Mammary epithelial cell (primary cell): ENCODE measurements around the gene CPN1.
"Not testable (repeated sequence)": the region's sequence is repeated elsewhere in the genome, so short reads cannot be mapped to it uniquely, and the experiment has no call there.

ENCODE experiments used
- EZH2 ChIP-seq: IDR thresholded peaks from 2 replicates; pipeline ENCODE4 v1.6.1; 2012; ENCODE audit warnings: low read length, inconsistent platforms, borderline replicate concordance
- TF ChIP-seq, protein P1 (sequence below), 2 donors: IDR thresholded peaks in 1 of 2; conservative IDR thresholded peaks in 1 of 2; 2 replicates each; pipeline ENCODE4 v1.5.1; 2011 to 2012; ENCODE audit warnings: inconsistent platforms in 2 of 2, low read length in 2 of 2, mild to moderate bottlenecking in 2 of 2, control low read depth in 1 of 2, low read depth in 1 of 2; ENCODE audit not compliant: insufficient read depth in 1 of 2; ENCODE audit errors: extremely low read depth in 1 of 2

DNA sequence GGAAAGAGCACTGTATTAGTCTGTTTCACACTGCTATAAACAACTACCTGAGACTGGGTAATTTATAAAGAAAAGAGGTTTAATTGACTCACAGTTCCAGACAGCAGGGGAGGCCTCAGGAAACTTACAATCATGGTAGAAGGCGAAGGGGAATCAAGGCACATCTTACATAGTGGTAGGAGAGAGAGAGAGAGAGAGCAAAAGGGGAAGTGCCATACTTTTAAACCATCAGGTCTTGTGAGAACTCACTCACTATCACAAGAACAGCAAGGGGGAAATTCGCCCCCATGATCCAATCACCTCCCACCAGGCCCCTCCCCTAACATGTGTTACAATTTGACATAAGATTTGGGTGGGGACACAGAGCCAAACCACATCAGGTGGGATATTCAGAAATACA, 43.7 kb upstream of the CPN1 start:
- TF ChIP-seq EZH2, result not testable (repeated sequence)
- TF ChIP-seq, protein P1, sequence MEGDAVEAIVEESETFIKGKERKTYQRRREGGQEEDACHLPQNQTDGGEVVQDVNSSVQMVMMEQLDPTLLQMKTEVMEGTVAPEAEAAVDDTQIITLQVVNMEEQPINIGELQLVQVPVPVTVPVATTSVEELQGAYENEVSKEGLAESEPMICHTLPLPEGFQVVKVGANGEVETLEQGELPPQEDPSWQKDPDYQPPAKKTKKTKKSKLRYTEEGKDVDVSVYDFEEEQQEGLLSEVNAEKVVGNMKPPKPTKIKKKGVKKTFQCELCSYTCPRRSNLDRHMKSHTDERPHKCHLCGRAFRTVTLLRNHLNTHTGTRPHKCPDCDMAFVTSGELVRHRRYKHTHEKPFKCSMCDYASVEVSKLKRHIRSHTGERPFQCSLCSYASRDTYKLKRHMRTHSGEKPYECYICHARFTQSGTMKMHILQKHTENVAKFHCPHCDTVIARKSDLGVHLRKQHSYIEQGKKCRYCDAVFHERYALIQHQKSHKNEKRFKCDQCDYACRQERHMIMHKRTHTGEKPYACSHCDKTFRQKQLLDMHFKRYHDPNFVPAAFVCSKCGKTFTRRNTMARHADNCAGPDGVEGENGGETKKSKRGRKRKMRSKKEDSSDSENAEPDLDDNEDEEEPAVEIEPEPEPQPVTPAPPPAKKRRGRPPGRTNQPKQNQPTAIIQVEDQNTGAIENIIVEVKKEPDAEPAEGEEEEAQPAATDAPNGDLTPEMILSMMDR (conservative IDR thresholded peaks at IDR 0.05 in 1 of 2, IDR thresholded peaks at IDR 0.05 in 1 of 2; ENCODE audit: extremely low read depth in 1 of 2, insufficient read depth in 1 of 2, low read depth in 1 of 2, low read length in 2 of 2), result not testable (repeated sequence)
